Mammary epithelial cell (primary cell): Measurements from ENCODE around the gene SESTD1.

ENCODE experiments used
- CTCF ChIP-seq, 2 donors: IDR thresholded peaks in 1 of 2; conservative IDR thresholded peaks in 1 of 2; 2 replicates each; pipeline ENCODE4 v1.5.1; 2011 to 2012; ENCODE audit warnings: inconsistent platforms in 2 of 2, low read length in 2 of 2, mild to moderate bottlenecking in 2 of 2, control low read depth in 1 of 2, low read depth in 1 of 2; ENCODE audit not compliant: insufficient read depth in 1 of 2; ENCODE audit errors: extremely low read depth in 1 of 2
- EZH2 ChIP-seq: IDR thresholded peaks from 2 replicates; pipeline ENCODE4 v1.6.1; 2012; ENCODE audit warnings: low read length, inconsistent platforms, borderline replicate concordance

GRCh38 chr2:179307616-179308371, 43.2 kb upstream of the SESTD1 start:
- TF ChIP-seq CTCF (conservative IDR thresholded peaks at IDR 0.05 in 1 of 2, IDR thresholded peaks at IDR 0.05 in 1 of 2; ENCODE audit: extremely low read depth in 1 of 2, insufficient read depth in 1 of 2, low read depth in 1 of 2, low read length in 2 of 2) = no peak
- no peak for TF ChIP-seq EZH2
